Breast epithelium (tissue), 3 donors: Measurements from ENCODE around the gene ZNF629.

Experiments used
- POLR2AphosphoS5 ChIP-seq, 3 donors: sonication (generic); formaldehyde crosslinking; IDR thresholded peaks; one replicate each; pipeline ENCODE4 v1.6.1; 2017; ENCODE audit warnings: antibody characterized with exemption in 3 of 3
- TF ChIP-seq, protein P1 (sequence below), 3 donors: fragments of 450-650 bp; IDR thresholded peaks; one replicate each; pipeline ENCODE4 v1.5.1; 2016 to 2017; ENCODE audit warnings: antibody characterized with exemption in 3 of 3, mild to moderate bottlenecking in 3 of 3, moderate library complexity in 3 of 3

DNA sequence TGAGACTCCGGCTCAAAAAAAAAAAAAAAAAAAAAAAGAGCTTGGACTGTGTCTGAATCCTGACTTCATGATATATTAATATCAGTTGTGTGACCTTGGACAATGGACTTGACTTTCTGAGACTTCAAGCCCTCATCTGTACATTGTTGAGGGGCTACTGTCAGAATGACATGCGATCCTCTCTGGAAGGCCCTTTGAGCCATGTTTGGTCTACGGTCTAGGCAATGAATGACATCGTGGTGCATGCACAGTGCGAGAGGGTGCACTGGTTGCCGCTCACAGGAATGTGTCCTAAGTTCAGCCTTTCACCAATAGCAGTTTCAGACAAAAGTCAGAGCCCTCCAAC is 43.0 kb upstream of the ZNF629 start:
- TF ChIP-seq, protein P1, sequence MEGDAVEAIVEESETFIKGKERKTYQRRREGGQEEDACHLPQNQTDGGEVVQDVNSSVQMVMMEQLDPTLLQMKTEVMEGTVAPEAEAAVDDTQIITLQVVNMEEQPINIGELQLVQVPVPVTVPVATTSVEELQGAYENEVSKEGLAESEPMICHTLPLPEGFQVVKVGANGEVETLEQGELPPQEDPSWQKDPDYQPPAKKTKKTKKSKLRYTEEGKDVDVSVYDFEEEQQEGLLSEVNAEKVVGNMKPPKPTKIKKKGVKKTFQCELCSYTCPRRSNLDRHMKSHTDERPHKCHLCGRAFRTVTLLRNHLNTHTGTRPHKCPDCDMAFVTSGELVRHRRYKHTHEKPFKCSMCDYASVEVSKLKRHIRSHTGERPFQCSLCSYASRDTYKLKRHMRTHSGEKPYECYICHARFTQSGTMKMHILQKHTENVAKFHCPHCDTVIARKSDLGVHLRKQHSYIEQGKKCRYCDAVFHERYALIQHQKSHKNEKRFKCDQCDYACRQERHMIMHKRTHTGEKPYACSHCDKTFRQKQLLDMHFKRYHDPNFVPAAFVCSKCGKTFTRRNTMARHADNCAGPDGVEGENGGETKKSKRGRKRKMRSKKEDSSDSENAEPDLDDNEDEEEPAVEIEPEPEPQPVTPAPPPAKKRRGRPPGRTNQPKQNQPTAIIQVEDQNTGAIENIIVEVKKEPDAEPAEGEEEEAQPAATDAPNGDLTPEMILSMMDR (IDR thresholded peaks at IDR 0.05) = no peak
- TF ChIP-seq POLR2AphosphoS5 (IDR thresholded peaks at IDR 0.05) = no peak
